RWPE1 (cell line): ENCODE results near the gene CRHR2.

ENCODE experiments used
- CTCF ChIA-PET: fragments of 350-600 bp; sonication (Branson Sonifier 250); formaldehyde crosslinking; extraction: SDS; loops from one replicate; lab custom pipeline; 2021; lab: Yijun Ruan, JAX
- POLR2A ChIA-PET: fragments of 400-600 bp; formaldehyde crosslinking; extraction: SDS; loops from one replicate; lab custom pipeline; 2020; ENCODE audit warnings: antibody characterized with exemption; ENCODE audit not compliant: low non-redundant PET; lab: Yijun Ruan, JAX
- DNase-seq: peaks from one replicate; pipeline ENCODE4 v3.0.0; 2012; ENCODE audit warnings: low spot score
- H3K27ac ChIP-seq: fragments of 450-650 bp; 2 replicates; pipeline ENCODE4 v1.5.1; 2017
- CTCF ChIP-seq: fragments of 450-650 bp; conservative IDR thresholded peaks from 2 replicates; pipeline ENCODE4 v1.5.1; 2017; ENCODE audit warnings: low read depth, mild to moderate bottlenecking

The CRHR2 gene

DNA sequence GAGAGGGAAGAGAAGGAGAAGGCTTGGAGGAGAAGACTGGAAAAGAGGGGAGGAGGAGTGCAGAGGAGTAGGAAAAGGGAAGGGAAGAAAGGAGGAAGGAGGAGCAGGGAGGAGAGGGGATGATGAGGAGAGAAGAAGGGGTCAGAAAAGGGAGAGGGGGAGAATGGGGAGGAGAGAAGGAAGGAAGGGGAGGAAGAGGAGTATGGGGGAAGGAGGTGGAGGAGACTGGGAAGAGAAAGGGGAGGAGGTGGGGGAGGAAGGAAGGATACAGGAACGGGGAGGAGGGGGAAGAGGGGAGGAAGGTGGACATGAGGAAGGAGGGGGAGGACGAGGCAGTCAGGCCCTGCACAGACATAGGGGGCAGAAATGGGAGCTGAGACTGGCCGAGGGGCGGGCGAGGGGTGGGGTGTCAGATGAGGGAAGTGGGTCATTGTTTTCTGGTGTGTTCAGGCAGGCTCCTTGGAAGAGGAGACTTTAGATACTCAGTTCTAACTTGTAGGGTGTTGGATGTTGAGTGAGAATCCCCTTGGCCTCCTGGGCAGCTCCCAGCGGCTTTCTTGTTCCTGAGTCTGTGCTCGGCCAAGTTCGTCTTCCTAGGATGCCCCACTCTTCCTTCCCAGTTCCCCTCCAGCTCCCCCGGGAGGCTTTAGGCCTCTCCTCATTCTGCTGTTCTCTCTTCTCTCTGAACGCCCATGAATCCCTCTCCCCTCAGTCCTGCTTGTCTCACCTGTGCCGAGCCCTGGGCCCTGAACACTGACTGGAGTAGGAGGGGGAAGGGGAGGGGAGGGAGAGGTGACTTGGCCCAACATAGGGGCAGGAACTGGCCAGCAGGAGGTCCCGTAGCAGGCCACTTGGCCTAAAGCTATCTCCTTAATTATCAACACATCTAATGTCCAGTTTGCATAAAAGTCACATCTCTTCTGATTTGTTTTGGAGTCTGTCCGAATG is 12.8 kb upstream of the CRHR2 start:
- ChIA-PET CTCF (no interaction called here), POLR2A (no interaction called here)
- H3K27ac ChIP-seq: no peak overlapping the region
- TF ChIP-seq CTCF: no peak
- DNase-seq: no peak

GRCh38 chr7:30694218-30694745 is 12.0 kb upstream of the CRHR2 start:
- no peak overlapping the region for H3K27ac ChIP-seq
- POLR2A ChIA-PET: no interaction called here
- no peak for DNase-seq
- no peak for TF ChIP-seq CTCF
- CTCF ChIA-PET: interaction anchor here (0.6 kb wide), 1 partner anchor 289 kb away, joined by 3 read pairs; no protein-coding TSS in a partner anchor

DNA sequence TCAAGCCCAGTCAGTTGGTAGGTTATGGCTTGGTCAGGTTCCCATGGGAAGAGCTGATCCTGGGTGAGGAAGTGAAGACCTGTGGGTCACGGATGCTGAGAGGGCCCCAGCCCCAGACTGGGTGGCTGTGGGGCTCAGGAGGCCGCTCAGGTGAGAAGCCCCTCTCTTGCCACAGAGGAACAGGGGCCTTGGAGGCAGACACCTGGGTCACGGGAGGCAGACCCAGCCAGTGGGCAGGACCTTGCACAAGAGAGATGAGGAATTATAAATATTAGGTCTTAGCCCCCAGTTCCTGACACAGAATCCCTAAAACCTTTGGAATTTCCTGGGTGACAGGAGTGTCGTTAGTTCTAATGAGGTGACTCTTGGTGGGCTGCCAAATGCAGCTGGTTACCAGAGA is 10.6 kb upstream of the CRHR2 start:
- no peak overlapping the region for H3K27ac ChIP-seq
- DNase-seq: no peak
- TF ChIP-seq CTCF: no peak
- CTCF ChIA-PET: interaction anchor here (1.1 to 1.2 kb wide), 2 partner anchors 14 to 47 kb away, joined by 3 read pairs; no protein-coding TSS in a partner anchor
- POLR2A ChIA-PET: no interaction called here

DNA sequence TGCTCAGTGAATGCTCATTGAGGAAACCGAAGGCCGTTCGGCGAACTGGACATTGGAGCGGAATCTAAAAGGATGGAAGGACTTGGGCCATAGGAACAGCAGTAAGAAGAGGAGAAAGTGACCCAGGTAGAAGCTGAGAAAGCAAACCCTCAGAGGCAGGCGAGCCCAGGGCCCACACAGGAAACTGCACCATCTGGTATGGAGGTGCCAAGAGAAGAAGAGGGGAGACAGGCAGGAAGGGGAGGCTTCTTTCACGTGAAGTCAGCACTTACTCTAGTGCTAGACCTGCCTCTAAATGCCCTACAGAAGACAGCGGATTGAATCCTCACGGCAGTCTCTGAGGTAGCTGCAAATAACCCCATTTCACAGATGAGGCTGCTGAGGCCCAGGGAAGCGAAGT is 10.2 kb upstream of the CRHR2 start:
- DNase-seq: no peak
- ChIA-PET POLR2A (no interaction called here), CTCF (interaction anchor here (1.2 kb wide), 1 partner anchor 48 kb away, joined by 3 read pairs; no protein-coding TSS in a partner anchor)
- no peak for TF ChIP-seq CTCF
- H3K27ac ChIP-seq: no peak overlapping the region

DNA sequence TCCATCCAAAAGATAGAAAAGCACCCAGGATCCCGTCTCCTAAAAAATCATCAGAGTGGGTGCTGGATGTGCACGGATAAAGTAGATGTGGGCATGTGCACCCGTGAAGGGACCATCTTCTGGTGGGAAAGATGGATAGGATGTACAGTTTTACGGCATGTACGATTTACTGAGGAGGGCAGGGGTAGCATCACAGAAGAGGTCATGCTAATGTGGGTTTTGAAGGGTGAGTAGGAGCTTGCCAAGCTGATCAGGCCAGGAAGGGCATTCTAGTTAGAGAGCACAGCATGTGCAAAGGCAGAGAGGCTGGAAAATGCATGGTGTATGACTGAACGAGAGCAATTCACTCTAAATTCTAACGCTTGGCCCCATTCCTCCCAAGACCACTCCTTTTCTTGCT is 7.8 kb upstream of the CRHR2 start:
- DNase-seq: no peak
- CTCF ChIA-PET: interaction anchor here (0.6 kb wide), 1 partner anchor 1495 kb away, joined by 3 read pairs; the partner anchor contains the start of gene CHN2
- no peak for TF ChIP-seq CTCF
- POLR2A ChIA-PET: no interaction called here
- no peak overlapping the region for H3K27ac ChIP-seq

DNA sequence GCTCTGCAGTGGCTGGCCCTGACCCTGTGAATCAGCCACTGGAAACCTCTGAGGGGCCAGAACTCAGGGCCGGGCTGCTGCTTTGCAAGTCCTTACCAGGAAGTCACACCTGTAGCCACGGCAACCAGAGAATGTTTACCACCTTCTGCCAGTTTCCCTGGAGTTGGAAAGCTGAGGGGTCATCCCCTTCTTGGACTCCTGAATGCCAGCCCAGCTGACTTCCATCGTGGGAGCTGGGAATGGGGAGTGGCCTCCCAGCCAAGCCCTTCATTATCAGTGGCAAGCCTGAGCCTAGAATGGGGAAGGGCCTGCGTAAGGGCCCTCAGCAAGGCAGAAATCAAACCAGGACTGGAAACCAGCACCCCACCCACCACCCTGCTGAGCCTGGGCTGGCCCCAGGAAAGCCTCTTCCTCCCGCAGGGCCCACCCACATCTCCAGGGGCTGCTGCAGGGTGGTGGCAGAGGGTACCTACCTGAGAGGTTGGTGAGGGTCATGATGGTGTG is 6.5 kb upstream of the CRHR2 start:
- no peak for TF ChIP-seq CTCF
- no peak for DNase-seq
- ChIA-PET POLR2A (no interaction called here), CTCF (interaction anchor here (0.6 kb wide), 1 partner anchor 258 kb away, joined by 3 read pairs; no protein-coding TSS in a partner anchor)
- no peak overlapping the region for H3K27ac ChIP-seq
